22Rv1 (cell line): ENCODE results near the gene PXYLP1.
A peak's percentile ranks its signal among the peaks of the same experiment; 100 is the strongest.

Experiments
- H3K27ac ChIP-seq: fragments of 450-650 bp; 2 replicates; pipeline ENCODE4 v1.5.1; 2017
- CTCF ChIP-seq: fragments of 450-650 bp; IDR thresholded peaks from 2 replicates; pipeline ENCODE4 v1.5.1; 2017; ENCODE audit warnings: mild to moderate bottlenecking
- ZFX ChIP-seq: fragments of 450-650 bp; IDR thresholded peaks from 2 replicates; pipeline ENCODE4 v1.6.1; 2017; ENCODE audit warnings: antibody characterized with exemption, borderline replicate concordance

PXYLP1 gene

DNA sequence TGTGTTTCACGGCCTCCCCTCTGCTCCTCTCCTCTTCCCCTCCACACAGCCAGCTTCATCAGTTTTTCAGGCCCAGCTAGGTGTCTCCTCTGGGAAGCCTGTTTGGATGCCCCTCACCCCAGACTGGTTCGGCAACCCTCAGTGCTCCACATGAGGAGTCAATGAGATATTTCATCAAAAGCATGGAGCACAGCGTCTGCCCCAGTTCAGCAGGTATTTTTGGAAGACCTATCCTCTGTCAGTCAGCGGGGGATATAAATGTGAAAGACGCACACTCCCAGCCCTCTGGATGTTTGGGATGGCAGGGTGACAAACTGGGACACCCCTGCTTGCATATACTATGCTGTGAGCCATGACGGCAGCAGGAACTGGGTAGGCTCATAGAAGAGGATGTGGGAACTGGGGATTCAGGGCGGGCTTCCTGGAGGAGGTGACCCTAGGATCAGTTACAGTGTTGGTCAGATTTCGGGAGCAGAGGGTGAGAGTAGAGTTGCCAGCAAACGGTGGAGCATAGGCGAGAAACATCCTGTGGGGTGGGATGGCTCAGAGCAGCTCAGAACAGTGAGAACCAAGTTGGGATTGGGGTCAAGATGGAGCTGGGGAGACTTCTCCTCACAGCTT is 42.9 kb downstream of the PXYLP1 start:
- H3K27ac ChIP-seq: no peak overlapping the region
- no peak for TF ChIP-seq ZFX
- TF ChIP-seq CTCF: no peak

GRCh38 chr3:141275032-141275422 is 43.4 kb downstream of the PXYLP1 start:
- TF ChIP-seq ZFX (no peak), CTCF (no peak)
- H3K27ac ChIP-seq: no peak overlapping the region

DNA sequence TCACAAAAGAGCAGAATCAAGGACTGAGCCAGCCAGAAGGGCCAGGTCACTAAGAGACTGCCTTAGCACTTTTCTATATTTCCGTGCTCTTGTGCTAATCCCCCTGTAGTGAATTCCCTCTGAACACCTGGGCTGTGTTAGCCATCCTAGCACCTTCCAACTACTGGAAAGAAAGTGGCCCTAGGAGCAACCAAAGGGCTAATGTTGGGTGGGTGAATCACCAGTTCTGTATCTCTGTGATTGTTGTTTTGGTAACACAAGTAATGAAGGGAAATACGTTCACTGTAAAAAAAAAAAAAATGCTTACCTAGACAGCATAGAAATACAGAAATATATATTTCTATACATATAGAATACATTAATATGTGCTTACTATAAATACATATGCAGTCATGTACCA is 43.9 kb downstream of the PXYLP1 start:
- H3K27ac ChIP-seq: no peak overlapping the region
- TF ChIP-seq CTCF: no peak
- no peak for TF ChIP-seq ZFX

- H3K27ac ChIP-seq: no peak overlapping the region
- TF ChIP-seq ZFX: no peak
- peak; percentile 69 for TF ChIP-seq CTCF
These were observed 44.3 kb downstream of the PXYLP1 start for GRCh38 chr3:141275973-141276372.

DNA sequence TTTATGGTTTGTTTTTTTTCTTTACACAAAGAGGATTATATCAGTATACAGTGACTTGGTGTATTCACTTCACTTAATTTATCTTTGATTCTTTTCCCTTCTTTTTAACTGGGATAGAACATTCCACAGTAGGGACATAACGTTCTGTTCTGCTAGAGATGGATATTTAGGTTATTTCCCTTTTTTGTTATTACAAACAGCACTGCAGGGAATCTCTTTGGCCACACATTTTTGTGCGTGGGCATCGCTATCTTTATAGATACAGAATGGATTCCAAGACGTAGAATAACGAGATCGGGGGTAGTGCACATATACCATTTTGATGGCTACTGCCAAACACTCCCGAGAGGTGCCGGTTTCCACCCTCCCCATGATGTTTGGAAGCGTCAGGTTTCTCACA is 44.8 kb downstream of the PXYLP1 start:
- no peak for TF ChIP-seq ZFX
- TF ChIP-seq CTCF: no peak
- H3K27ac ChIP-seq: no peak overlapping the region

DNA sequence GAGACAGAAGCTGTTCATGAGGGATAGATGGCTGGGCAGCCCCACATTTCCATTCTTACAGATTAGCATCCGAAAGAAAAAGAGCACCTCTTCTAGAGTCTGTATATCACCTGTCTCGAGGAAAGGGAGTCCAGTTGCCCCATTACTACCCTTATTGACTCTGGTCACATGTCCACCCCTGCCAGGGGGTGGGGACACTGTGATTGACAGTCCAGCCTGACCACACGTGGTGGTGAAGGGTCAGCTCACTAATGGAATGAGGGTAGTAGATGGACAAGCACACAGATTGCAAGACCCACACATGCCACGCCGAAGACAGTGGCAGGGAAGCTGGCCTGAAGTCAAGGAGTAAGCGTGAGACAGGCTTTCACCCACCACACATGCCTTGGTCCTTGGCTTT is 45.8 kb downstream of the PXYLP1 start:
- no peak overlapping the region for H3K27ac ChIP-seq
- TF ChIP-seq ZFX (no peak), CTCF (no peak)

DNA sequence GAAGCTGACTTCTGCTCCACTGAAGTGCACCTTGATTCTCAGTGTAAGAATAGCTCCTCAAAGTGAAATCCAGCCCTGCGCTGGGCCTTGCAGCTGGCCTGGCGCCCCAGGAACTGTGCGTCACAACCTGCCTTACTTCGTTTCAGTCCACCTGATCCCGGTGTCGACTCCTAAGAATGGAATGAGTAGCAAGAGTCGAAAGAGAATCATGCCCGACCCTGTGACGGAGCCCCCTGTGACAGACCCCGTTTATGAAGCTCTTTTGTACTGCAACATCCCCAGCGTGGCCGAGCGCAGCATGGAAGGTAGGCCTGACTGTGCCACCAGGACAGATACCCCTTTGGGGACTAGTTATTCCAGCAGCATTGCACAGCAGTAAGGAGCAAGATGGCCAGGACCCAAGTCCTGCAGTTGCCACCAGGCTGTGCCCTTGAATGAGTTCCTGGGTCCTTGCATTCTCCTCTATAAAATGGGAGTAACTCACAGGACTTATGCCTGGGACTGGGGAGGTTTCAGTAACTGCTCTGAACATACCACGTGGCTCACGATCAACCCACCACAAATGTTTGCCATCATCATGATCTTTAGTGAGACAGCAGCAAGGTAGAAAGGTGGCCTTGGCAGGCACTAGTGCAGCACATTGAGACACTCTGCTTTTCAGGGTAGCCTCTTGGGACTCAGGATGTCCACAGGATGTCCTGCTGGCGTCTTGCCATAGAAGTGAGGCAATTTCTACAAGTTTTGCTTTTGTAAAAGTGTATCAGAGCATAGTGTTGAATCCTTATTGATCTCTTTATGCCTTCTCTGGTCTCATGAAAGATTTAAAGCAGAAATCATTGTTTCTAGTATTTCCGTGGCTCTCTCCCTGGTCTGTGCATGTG is 46.8 kb downstream of the PXYLP1 start:
- TF ChIP-seq CTCF (no peak), ZFX (no peak)
- H3K27ac ChIP-seq: no peak overlapping the region
